GM21737 (cell line): Measurements from ENCODE around the gene BCL11A.

Source experiments
- ATAC-seq: cut with Tn5 transposase; IDR thresholded peaks from one replicate; pipeline ENCODE4 v1.9.1; 2021; ENCODE audit warnings: mild to moderate bottlenecking, moderate library complexity; ENCODE audit not compliant: unreplicated experiment

Gene BCL11A

GRCh38 chr2:60553495-60554073 lies at the start of gene BCL11A:
BCL11A (minus strand) TSS chr2:60553654; CDS start chr2:60553270, 384 bp downstream.
- no peak for ATAC-seq

- no peak for ATAC-seq
These were observed 49.5 kb upstream of the BCL11A start for GRCh38 chr2:60602828-60603532.

- no peak for ATAC-seq
These were observed 48.9 kb upstream of the BCL11A start for GRCh38 chr2:60602388-60602787.

- ATAC-seq = no peak
These were observed 44.8 kb upstream of the BCL11A start for GRCh38 chr2:60598271-60598670.

GRCh38 chr2:60597346-60597745 lies 43.9 kb upstream of the BCL11A start:
- ATAC-seq = no peak

GRCh38 chr2:60596411-60596810 lies 43.0 kb upstream of the BCL11A start:
- ATAC-seq = no peak

GRCh38 chr2:60595953-60596352 lies 42.5 kb upstream of the BCL11A start:
- ATAC-seq = no peak

- no peak for ATAC-seq
These were observed 35.6 kb upstream of the BCL11A start for GRCh38 chr2:60589104-60589503.

GRCh38 chr2:60586081-60586480 lies 32.6 kb upstream of the BCL11A start:
- ATAC-seq = no peak

GRCh38 chr2:60585276-60585675 lies 31.8 kb upstream of the BCL11A start:
- no peak for ATAC-seq

- no peak for ATAC-seq
These were observed 30.1 kb upstream of the BCL11A start for GRCh38 chr2:60583604-60584003.

- peak; percentile 92 for ATAC-seq
These were observed 28.2 kb upstream of the BCL11A start for GRCh38 chr2:60581433-60582282.

- no peak for ATAC-seq
These were observed 24.3 kb upstream of the BCL11A start for GRCh38 chr2:60577682-60578283.

- no peak for ATAC-seq
These were observed 19.8 kb upstream of the BCL11A start for GRCh38 chr2:60573251-60573650.

GRCh38 chr2:60570251-60570650 lies 16.8 kb upstream of the BCL11A start:
- ATAC-seq = no peak

- ATAC-seq = no peak
These were observed 16.2 kb upstream of the BCL11A start for GRCh38 chr2:60569680-60570111.

- no peak for ATAC-seq
These were observed 14.7 kb upstream of the BCL11A start for GRCh38 chr2:60567919-60568768.

GRCh38 chr2:60567096-60567495 lies 13.6 kb upstream of the BCL11A start:
- no peak for ATAC-seq

GRCh38 chr2:60565472-60565871 lies 12.0 kb upstream of the BCL11A start:
- peak; percentile 45 for ATAC-seq
